RWPE2 (cell line): ENCODE measurements around the gene CD84.
"Not testable (repeated sequence)": the region's sequence is repeated elsewhere in the genome, so short reads cannot be mapped to it uniquely, and the experiment has no call there.

Experiments
- ATAC-seq: fragments of 200-7000 bp; cut with Tn5 transposase; 3 replicates; pipeline ENCODE4 v1.9.1; 2021; ENCODE audit warnings: low read depth
- DNase-seq: peaks from one replicate; pipeline ENCODE4 v3.0.0-alpha.2; 2020; ENCODE audit warnings: low spot score
- H3K27ac ChIP-seq: fragments of 450-650 bp; 2 replicates; pipeline ENCODE4 v1.5.1; 2017; ENCODE audit warnings: mild to moderate bottlenecking; ENCODE audit not compliant: poor library complexity, severe bottlenecking
- H3K27me3 ChIP-seq: fragments of 250-450 bp; sonication (Bioruptor Pico); 2 replicates; pipeline ENCODE4 v1.5.1; 2021; ENCODE audit warnings: mild to moderate bottlenecking, moderate library complexity; ENCODE audit not compliant: insufficient read depth, poor library complexity, severe bottlenecking
- H3K36me3 ChIP-seq: fragments of 250-450 bp; sonication (Bioruptor Pico); 2 replicates; pipeline ENCODE4 v1.5.1; 2020; ENCODE audit warnings: low read depth, mild to moderate bottlenecking, moderate library complexity
- H3K4me1 ChIP-seq: fragments of 250-450 bp; sonication (Bioruptor Pico); 2 replicates; pipeline ENCODE4 v1.5.1; 2021; ENCODE audit warnings: mild to moderate bottlenecking, moderate library complexity; ENCODE audit not compliant: insufficient read depth, poor library complexity, severe bottlenecking
- H3K4me3 ChIP-seq: fragments of 250-450 bp; sonication (Bioruptor Pico); 2 replicates; pipeline ENCODE4 v1.5.1; 2021; ENCODE audit warnings: mild to moderate bottlenecking, moderate library complexity; ENCODE audit not compliant: severe bottlenecking
- H3K9me3 ChIP-seq: fragments of 250-450 bp; sonication (Bioruptor Pico); 2 replicates; pipeline ENCODE4 v1.5.1; 2021; ENCODE audit warnings: mild to moderate bottlenecking, moderate library complexity; ENCODE audit not compliant: severe bottlenecking
- CTCF ChIP-seq: fragments of 450-650 bp; IDR thresholded peaks from one replicate; pipeline ENCODE4 v1.5.1; 2017; ENCODE audit warnings: mild to moderate bottlenecking, moderate library complexity; ENCODE audit not compliant: poor library complexity, severe bottlenecking

Gene CD84

GRCh38 chr1:160504651-160505050, 74.6 kb downstream of the CD84 start:
- Histone ChIP-seq H3K27ac (no peak overlapping the region), H3K4me1 (no peaks in the 10 kb centered on the region), H3K36me3 (no peaks in the 10 kb centered on the region), H3K27me3 (no peaks in the 10 kb centered on the region), H3K9me3 (no peaks in the 10 kb centered on the region), H3K4me3 (no peak overlapping the region)
- TF ChIP-seq CTCF = no peak
- no peak for DNase-seq
- ATAC-seq = no peak

GRCh38 chr1:160503087-160503486, 76.2 kb downstream of the CD84 start:
- DNase-seq = no peak

GRCh38 chr1:160500321-160500990, 78.8 kb downstream of the CD84 start:
- ATAC-seq (no peak), DNase-seq (no peak)
- Histone ChIP-seq H3K27me3 (no peaks in the 10 kb centered on the region), H3K4me1 (no peaks in the 10 kb centered on the region), H3K4me3 (no peak overlapping the region), H3K27ac (no peak overlapping the region), H3K9me3 (no peaks in the 10 kb centered on the region), H3K36me3 (no peaks in the 10 kb centered on the region)
- TF ChIP-seq CTCF = no peak

More at GRCh38 chr1:160503087-160503486, 76.2 kb downstream of the CD84 start:
- TF ChIP-seq CTCF = no peak
- H3K36me3 ChIP-seq = no peaks in the 10 kb centered on the region
- no peak overlapping the region for H3K27ac ChIP-seq
- H3K27me3 ChIP-seq = no peaks in the 10 kb centered on the region
- H3K4me1 ChIP-seq = no peaks in the 10 kb centered on the region
- no peaks in the 10 kb centered on the region for H3K9me3 ChIP-seq
- no peak for ATAC-seq
- no peak overlapping the region for H3K4me3 ChIP-seq

GRCh38 chr1:160499631-160500030, 79.7 kb downstream of the CD84 start:
- DNase-seq (no peak), ATAC-seq (no peak)
- Histone ChIP-seq H3K4me3 (no peak overlapping the region), H3K27ac (no peak overlapping the region), H3K36me3 (no peaks in the 10 kb centered on the region), H3K9me3 (no peaks in the 10 kb centered on the region), H3K4me1 (no peaks in the 10 kb centered on the region), H3K27me3 (no peaks in the 10 kb centered on the region)
- no peak for TF ChIP-seq CTCF

GRCh38 chr1:160498301-160499065, 80.8 kb downstream of the CD84 start:
- H3K4me3 ChIP-seq, H3K27ac ChIP-seq, H3K36me3 ChIP-seq, H3K27me3 ChIP-seq, H3K9me3 ChIP-seq, H3K4me1 ChIP-seq, DNase-seq, ATAC-seq: not testable (repeated sequence)
